GM12872 (cell line): Measurements from ENCODE around the gene TPGS2.

ENCODE experiments used
- CTCF ChIP-seq: IDR thresholded peaks from 3 replicates; pipeline ENCODE4 v1.5.1; 2011; ENCODE audit warnings: low read depth, mild to moderate bottlenecking, low read length, moderate library complexity; ENCODE audit not compliant: insufficient read depth

Gene TPGS2

DNA sequence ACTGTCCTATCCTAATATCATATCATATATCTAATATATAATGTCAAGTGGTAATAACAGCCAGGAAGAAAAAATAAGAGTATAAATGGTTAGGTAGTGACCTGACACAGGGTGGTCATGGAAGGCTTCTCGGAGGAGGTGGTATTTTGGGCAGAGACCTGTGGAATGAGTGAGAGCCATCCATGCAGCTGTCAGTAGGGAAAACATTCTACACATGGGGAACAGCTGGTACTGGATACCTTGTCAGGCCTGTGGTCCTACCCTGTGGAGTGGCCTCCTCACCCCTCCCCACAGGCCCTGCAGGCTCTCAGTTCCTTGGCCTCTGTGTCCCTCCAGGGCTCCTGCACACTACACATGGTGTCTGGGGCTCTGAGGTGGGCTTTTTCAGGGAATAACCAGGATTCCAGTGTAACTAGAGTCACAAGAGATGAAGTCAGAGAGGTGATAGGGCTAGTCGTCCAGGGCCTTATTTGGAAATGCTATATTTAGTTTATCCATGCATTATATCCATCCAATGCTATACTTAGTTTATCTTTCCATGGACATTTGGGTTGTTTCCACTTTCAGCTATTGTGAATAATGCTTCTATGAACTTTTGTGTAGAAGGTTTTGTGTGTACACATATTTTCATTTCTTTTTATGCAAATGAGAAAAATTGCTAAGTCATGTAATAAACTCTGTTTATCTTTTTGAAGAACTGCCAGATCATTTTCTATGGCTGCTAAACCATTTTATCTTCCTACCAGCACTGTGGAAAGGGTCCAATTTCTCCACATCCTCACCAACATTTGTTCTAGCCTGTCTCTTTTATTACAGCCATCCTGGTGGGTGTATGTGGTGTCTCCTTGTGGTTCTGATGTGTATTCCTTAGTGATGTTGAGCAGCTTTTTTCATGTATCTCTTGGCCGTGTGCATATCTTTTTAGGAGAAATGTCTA is 75.6 kb downstream of the TPGS2 start:
- no peak for TF ChIP-seq CTCF

DNA sequence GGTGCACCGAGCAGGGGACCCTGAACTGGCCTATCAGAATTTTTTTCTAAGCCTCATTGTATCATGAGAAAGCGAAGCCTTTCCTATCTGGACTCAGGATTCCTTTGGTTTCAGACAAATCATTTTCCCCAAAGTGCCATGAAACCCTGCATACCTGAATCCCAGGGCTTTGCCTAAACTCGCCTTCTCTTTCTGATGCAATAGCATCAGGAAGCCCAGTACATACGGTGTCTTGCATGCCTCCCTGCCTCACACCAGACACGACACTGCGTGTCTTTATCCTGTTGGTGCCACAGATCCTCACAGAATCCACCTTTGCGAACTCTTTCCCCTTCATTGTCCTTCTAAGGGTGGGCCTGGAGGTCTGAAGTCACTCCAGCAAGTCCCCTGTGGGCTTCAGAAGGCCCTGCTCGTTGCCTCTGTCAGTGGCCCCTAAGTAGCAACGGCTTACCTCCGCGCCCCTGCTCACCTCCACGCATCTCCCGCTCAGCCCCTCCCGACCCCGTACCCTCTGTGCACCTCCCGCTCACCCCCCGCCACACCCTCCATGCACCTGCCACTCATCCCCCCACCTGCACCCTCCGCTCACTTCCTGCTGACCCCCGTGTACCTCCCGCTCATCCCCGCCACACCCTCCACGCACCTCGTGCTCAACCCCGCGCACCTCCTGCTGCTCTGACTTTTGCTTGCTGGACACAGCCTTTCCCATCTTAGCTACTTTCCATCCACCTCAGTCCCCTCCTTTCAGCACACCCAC is 83.4 kb downstream of the TPGS2 start:
- TF ChIP-seq CTCF: no peak

DNA sequence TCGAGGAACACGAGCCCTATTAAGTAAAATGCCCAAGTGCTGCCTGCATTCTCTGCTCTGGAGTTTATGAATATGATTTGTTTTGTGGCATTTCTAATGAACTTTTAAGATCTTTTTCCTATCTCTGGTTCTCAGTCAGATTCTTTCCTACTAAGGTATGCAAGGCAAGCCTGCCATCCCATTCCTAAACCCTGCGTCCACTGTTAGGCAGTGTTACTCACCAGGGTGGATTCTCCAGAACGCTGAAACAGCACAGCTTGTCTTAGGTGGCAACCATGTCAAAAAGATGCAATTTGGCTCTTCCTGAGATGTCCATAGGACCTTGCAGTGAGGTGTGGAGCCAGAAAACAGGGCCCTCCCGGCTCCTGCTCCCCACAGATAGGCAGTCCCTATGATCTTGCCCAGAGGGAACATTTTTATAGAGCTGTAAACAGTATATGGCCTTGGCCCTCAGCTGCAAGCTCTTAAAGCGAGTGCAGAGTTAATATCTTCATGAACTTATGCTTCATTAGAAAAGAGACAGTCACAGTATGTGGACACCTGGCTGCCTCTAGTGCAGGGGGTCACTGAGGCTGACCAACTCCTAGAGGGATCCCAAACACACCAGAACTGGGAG is 84.4 kb downstream of the TPGS2 start:
- TF ChIP-seq CTCF: no peak
